Measurements from ENCODE around the gene DNAH3. TPM values are rescaled to one million over a fixed set of nuclear protein-coding genes. Genes with fewer than 3 reads are reported as not detected.

The DNAH3 gene
- total RNA-seq, 1 experiment from 2014 or later: 0.70 TPM

GRCh38 chr16:20900299-20901067 is 250.2 kb downstream of the DNAH3 start, which contains the start of the genes DCUN1D3 and LYRM1:
Gene DCUN1D3, minus strand, starts transcription at chr16:20900358. Its CDS starts 37,820 bp downstream, at chr16:20862538.
Gene LYRM1, plus strand, starts transcription at chr16:20900771. Its CDS starts 14,785 bp downstream, at chr16:20915556.
- no peaks in the 10 kb centered on the region for H3K27me3 ChIP-seq (ENCODE audit: insufficient read depth, low read depth)
- TF ChIP-seq EZH2 (IDR thresholded peaks at IDR 0.05; ENCODE audit: low read depth) (no peak), CTCF (conservative IDR thresholded peaks at IDR 0.05) (no peak)
- peak within 1 kb of the TSS; percentile 99 for H3K27ac ChIP-seq
- H3F3A ChIP-seq (ENCODE audit: insufficient read depth, low read depth): peaks cover 46% of the 10 kb centered on the region
- intact Hi-C loops (cut with micrococcal nuclease; ENCODE audit: unreplicated experiment): loop anchor here (1.0 to 5.0 kb wide), 5 partner anchors 11 to 402 kb away; partner anchors contain the start of genes ERI2 and REXO5
- DNase-seq: peak; percentile 90 to 94
- no peaks in the 10 kb centered on the region for H3K9me3 ChIP-seq (ENCODE audit: insufficient read depth, low read depth)
- peaks cover 82% of the 10 kb centered on the region for H3K79me2 ChIP-seq (ENCODE audit: low read depth)
- no TSS peak for BruUV-seq (replicated peaks)
- H4K20me1 ChIP-seq (ENCODE audit: insufficient read depth): peaks cover 1% of the 10 kb centered on the region; the same call in 1 of the 2 replicates
- peak within 1 kb of the TSS; percentile 66 for H2AFZ ChIP-seq
- peak within 1 kb of the TSS; percentile 96 for H3K4me2 ChIP-seq
- POLR2A ChIA-PET (ENCODE audit: unreplicated experiment): interaction anchor here (0.5 to 0.9 kb wide), 12 partner anchors 19 to 288 kb away, joined by 3 to 26 read pairs (median 6); no protein-coding TSS in a partner anchor
- H3K4me3 ChIP-seq: peak within 1 kb of the TSS; percentile 84
- peaks cover 65% of the 10 kb centered on the region for H3K4me1 ChIP-seq (replicated peaks; ENCODE audit: insufficient read depth)
- H3K36me3 ChIP-seq (ENCODE audit: low read depth): peaks cover 28% of the 10 kb centered on the region; the same call in 1 of the 2 replicates
- CTCF ChIA-PET: no interaction called here
- H3K9me2 ChIP-seq (ENCODE audit: insufficient read depth): no peaks in the 10 kb centered on the region

- POLR2A ChIA-PET (ENCODE audit: unreplicated experiment): interaction anchor here (0.5 to 0.9 kb wide), 6 partner anchors 14 to 196 kb away, joined by 3 to 26 read pairs (median 6); no protein-coding TSS in a partner anchor
- intact Hi-C loops (cut with micrococcal nuclease; ENCODE audit: unreplicated experiment): loop anchor here (1.0 to 5.0 kb wide), 4 partner anchors 39 to 403 kb away; no protein-coding TSS in a partner anchor
- Histone ChIP-seq H3K79me2 (ENCODE audit: low read depth) (peaks cover 85% of the 10 kb centered on the region), H3K4me3 (peak overlapping the region; percentile 84), H3K9me3 (ENCODE audit: insufficient read depth, low read depth) (no peaks in the 10 kb centered on the region), H3K27ac (peak overlapping the region; percentile 99), H3K9me2 (ENCODE audit: insufficient read depth) (no peaks in the 10 kb centered on the region), H3K4me2 (peak overlapping the region; percentile 96), H3K36me3 (ENCODE audit: low read depth) (peaks cover 34% of the 10 kb centered on the region; the same call in 1 of the 2 replicates), H3K27me3 (ENCODE audit: insufficient read depth, low read depth) (no peaks in the 10 kb centered on the region), H3K4me1 (replicated peaks; ENCODE audit: insufficient read depth) (peaks cover 57% of the 10 kb centered on the region), H3F3A (ENCODE audit: insufficient read depth, low read depth) (peaks cover 38% of the 10 kb centered on the region), H4K20me1 (ENCODE audit: insufficient read depth) (peaks cover 7% of the 10 kb centered on the region; the same call in 1 of the 2 replicates), H2AFZ (peak overlapping the region; percentile 44)
- CTCF ChIA-PET: no interaction called here
- BruUV-seq (replicated peaks): no TSS peak
- TF ChIP-seq EZH2 (IDR thresholded peaks at IDR 0.05; ENCODE audit: low read depth) (no peak), CTCF (conservative IDR thresholded peaks at IDR 0.05) (no peak)
- peak in 1 of 2 experiments; percentile 21 for DNase-seq
These were observed 251.0 kb downstream of the DNAH3 start for GRCh38 chr16:20899477-20900298.

GRCh38 chr16:20899071-20899470 is 251.6 kb downstream of the DNAH3 start:
- Histone ChIP-seq H2AFZ (0 out of 2 replicates have a peak overlapping the region, but pooled peaks have one; percentile 44), H3F3A (ENCODE audit: insufficient read depth, low read depth) (peaks cover 32% of the 10 kb centered on the region), H3K4me3 (peak overlapping the region; percentile 84), H3K27me3 (ENCODE audit: insufficient read depth, low read depth) (no peaks in the 10 kb centered on the region), H3K4me1 (replicated peaks; ENCODE audit: insufficient read depth) (peaks cover 51% of the 10 kb centered on the region), H3K9me3 (ENCODE audit: insufficient read depth, low read depth) (no peaks in the 10 kb centered on the region), H3K4me2 (peak overlapping the region; percentile 96), H4K20me1 (ENCODE audit: insufficient read depth) (peaks cover 7% of the 10 kb centered on the region; the same call in 1 of the 2 replicates), H3K9me2 (ENCODE audit: insufficient read depth) (no peaks in the 10 kb centered on the region), H3K36me3 (ENCODE audit: low read depth) (peaks cover 34% of the 10 kb centered on the region; the same call in 1 of the 2 replicates), H3K79me2 (ENCODE audit: low read depth) (peaks cover 88% of the 10 kb centered on the region), H3K27ac (peak overlapping the region; percentile 99)
- DNase-seq: peak in 1 of 2 experiments; percentile 50
- TF ChIP-seq EZH2 (IDR thresholded peaks at IDR 0.05; ENCODE audit: low read depth) (no peak), CTCF (conservative IDR thresholded peaks at IDR 0.05) (no peak)
- intact Hi-C loops (cut with micrococcal nuclease; ENCODE audit: unreplicated experiment): loop anchor here (1.0 kb wide), 1 partner anchor 48 kb away; no protein-coding TSS in a partner anchor
- BruUV-seq (replicated peaks): TSS peak; percentile 32
- ChIA-PET POLR2A (ENCODE audit: unreplicated experiment) (interaction anchor here (0.6 kb wide), 1 partner anchor 15 kb away, joined by 3 read pairs; no protein-coding TSS in a partner anchor), CTCF (no interaction called here)

Data from PC-9 (cell line).